PC-3 (cell line): ENCODE data around the gene DAPP1. TPM values are rescaled to one million over a fixed set of nuclear protein-coding genes. Genes with fewer than 3 reads are reported as not detected.

ENCODE experiments used
- ATAC-seq: fragments of 200-7000 bp; cut with Tn5 transposase; 2 replicates; pipeline ENCODE4 v1.9.1; 2020; ENCODE audit warnings: mild to moderate bottlenecking, moderate library complexity
- BruUV-seq: library from RNA; stranded (reverse); fragments of 400-500 nt; replicated peaks from 2 replicates; lab custom pipeline; 2021; lab: Mats Ljungman, UMichigan
- CTCF ChIA-PET: fragments of 300-600 bp; sonication (Branson Sonifier 250); formaldehyde crosslinking; loops from one replicate; lab custom pipeline; 2022; ENCODE audit warnings: antibody characterized with exemption; lab: Charles Lee
- POLR2A ChIA-PET: fragments of 300-600 bp; sonication (Branson Sonifier 250); formaldehyde crosslinking; loops from one replicate; lab custom pipeline; 2022; ENCODE audit warnings: antibody characterized with exemption; ENCODE audit not compliant: unreplicated experiment; lab: Charles Lee
- DNase-seq: peaks from one replicate; pipeline ENCODE4 v3.0.0-alpha.2; 2015
- H2AFZ ChIP-seq: fragments of 300-600 bp; sonication (generic); 2 replicates; pipeline ENCODE4 v1.6.0; 2016; ENCODE audit warnings: antibody characterized with exemption, low read length
- H3F3A ChIP-seq: fragments of 300-600 bp; sonication (generic); one replicate; pipeline ENCODE4 v1.6.0; 2017; ENCODE audit warnings: antibody characterized with exemption, low read length, control low read depth, mild to moderate bottlenecking; ENCODE audit not compliant: unreplicated experiment
- H3K27ac ChIP-seq: fragments of 300-600 bp; sonication (generic); 2 replicates; pipeline ENCODE4 v1.5.1; 2016; ENCODE audit warnings: mild to moderate bottlenecking, low read length
- H3K27me3 ChIP-seq: fragments of 300-600 bp; sonication (generic); 2 replicates; pipeline ENCODE4 v1.6.1; 2016; ENCODE audit warnings: low read length, mixed read lengths
- H3K36me3 ChIP-seq: fragments of 300-600 bp; sonication (generic); 2 replicates; pipeline ENCODE4 v1.6.1; 2016; ENCODE audit warnings: low read depth, mixed run types, low read length, mixed read lengths
- H3K4me1 ChIP-seq: fragments of 300-600 bp; sonication (generic); 2 replicates; pipeline ENCODE4 v1.5.1; 2016; ENCODE audit warnings: low read length; ENCODE audit not compliant: insufficient read depth
- H3K4me2 ChIP-seq: fragments of 300-600 bp; sonication (generic); 2 replicates; pipeline ENCODE4 v1.6.0; 2016; ENCODE audit warnings: low read length
- H3K4me3 ChIP-seq: fragments of 300-600 bp; sonication (generic); 2 replicates; pipeline ENCODE4 v1.5.1; 2016; ENCODE audit warnings: mild to moderate bottlenecking, low read length, mixed read lengths
- H3K79me2 ChIP-seq: fragments of 300-600 bp; sonication (generic); 2 replicates; pipeline ENCODE4 v1.6.1; 2017; ENCODE audit warnings: low read length, mixed read lengths
- H3K9ac ChIP-seq: fragments of 300-600 bp; sonication (generic); 2 replicates; pipeline ENCODE4 v1.6.0; 2016; ENCODE audit warnings: mild to moderate bottlenecking, low read length
- H3K9me2 ChIP-seq: fragments of 300-600 bp; sonication (generic); replicated peaks from 2 replicates; pipeline ENCODE4 v1.6.1; 2016; ENCODE audit warnings: mixed run types, low read length, mixed read lengths
- H3K9me3 ChIP-seq: fragments of 300-600 bp; sonication (generic); 2 replicates; pipeline ENCODE4 v1.6.1; 2016; ENCODE audit warnings: low read length, mixed read lengths
- H4K20me1 ChIP-seq: fragments of 300-600 bp; sonication (generic); 2 replicates; pipeline ENCODE4 v1.6.1; 2016; ENCODE audit warnings: low read length, mixed read lengths
- EZH2 ChIP-seq: fragments of 300-600 bp; sonication (generic); IDR thresholded peaks from one replicate; pipeline ENCODE4 v1.6.1; 2017; ENCODE audit warnings: antibody characterized with exemption, mild to moderate bottlenecking, low read length; ENCODE audit not compliant: unreplicated experiment
- EZH2phosphoT487 ChIP-seq: fragments of 300-600 bp; sonication (generic); IDR thresholded peaks from 2 replicates; pipeline ENCODE4 v1.6.1; 2018; ENCODE audit warnings: mild to moderate bottlenecking, antibody characterized with exemption, low read length, borderline replicate concordance
- intact Hi-C: fragments of 100-400 bp; cut with micrococcal nuclease; formaldehyde crosslinking; loops from 2 replicates; pipeline ENCODE4 v1.9.0; 2023
- total RNA-seq: library from RNA; depleted of rRNA; stranded (reverse); fragments of >200 nt; gene quantifications from 2 replicates; pipeline ENCODE4 v1.2.3, GENCODE V29; 2014; rRNA removed
- TF ChIP-seq, protein P1 (sequence below): fragments of 300-600 bp; sonication (generic); conservative IDR thresholded peaks from 2 replicates; pipeline ENCODE4 v1.5.1; 2017; ENCODE audit warnings: antibody characterized with exemption, low read depth, mild to moderate bottlenecking, low read length

The DAPP1 gene
- total RNA-seq, 1 experiment from 2014 or later, result 11.6 TPM

GRCh38 chr4:99918656-99919055, 102.0 kb downstream of the DAPP1 start:
- DNase-seq (no peak), ATAC-seq (no peak)
- no peak overlapping the region for H3K4me2 ChIP-seq
- H3K9me2 ChIP-seq, result no peaks in the 10 kb centered on the region
- H3K27ac ChIP-seq, result no peak overlapping the region
- intact Hi-C loops, result no loop called here
- no peak overlapping the region for H2AFZ ChIP-seq
- no peaks in the 10 kb centered on the region for H3K27me3 ChIP-seq
- POLR2A ChIA-PET, result no interaction called here
- TF ChIP-seq EZH2, result no peak
- TF ChIP-seq EZH2phosphoT487, result no peak
- TF ChIP-seq, protein P1, sequence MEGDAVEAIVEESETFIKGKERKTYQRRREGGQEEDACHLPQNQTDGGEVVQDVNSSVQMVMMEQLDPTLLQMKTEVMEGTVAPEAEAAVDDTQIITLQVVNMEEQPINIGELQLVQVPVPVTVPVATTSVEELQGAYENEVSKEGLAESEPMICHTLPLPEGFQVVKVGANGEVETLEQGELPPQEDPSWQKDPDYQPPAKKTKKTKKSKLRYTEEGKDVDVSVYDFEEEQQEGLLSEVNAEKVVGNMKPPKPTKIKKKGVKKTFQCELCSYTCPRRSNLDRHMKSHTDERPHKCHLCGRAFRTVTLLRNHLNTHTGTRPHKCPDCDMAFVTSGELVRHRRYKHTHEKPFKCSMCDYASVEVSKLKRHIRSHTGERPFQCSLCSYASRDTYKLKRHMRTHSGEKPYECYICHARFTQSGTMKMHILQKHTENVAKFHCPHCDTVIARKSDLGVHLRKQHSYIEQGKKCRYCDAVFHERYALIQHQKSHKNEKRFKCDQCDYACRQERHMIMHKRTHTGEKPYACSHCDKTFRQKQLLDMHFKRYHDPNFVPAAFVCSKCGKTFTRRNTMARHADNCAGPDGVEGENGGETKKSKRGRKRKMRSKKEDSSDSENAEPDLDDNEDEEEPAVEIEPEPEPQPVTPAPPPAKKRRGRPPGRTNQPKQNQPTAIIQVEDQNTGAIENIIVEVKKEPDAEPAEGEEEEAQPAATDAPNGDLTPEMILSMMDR, result no peak
- H3K4me3 ChIP-seq, result no peak overlapping the region
- BruUV-seq, result no TSS peak
- no peaks in the 10 kb centered on the region for H3K4me1 ChIP-seq
- no peaks in the 10 kb centered on the region for H3K9me3 ChIP-seq
- H3K9ac ChIP-seq, result no peak overlapping the region
- H3K36me3 ChIP-seq, result no peaks in the 10 kb centered on the region
- no peaks in the 10 kb centered on the region for H3K79me2 ChIP-seq
- CTCF ChIA-PET, result no interaction called here
- H4K20me1 ChIP-seq, result no peaks in the 10 kb centered on the region
- no peaks in the 10 kb centered on the region for H3F3A ChIP-seq

Other genes with a start within 250 kb of the DAPP1 start
- 0.33 TPM in 1 of 2 replicates, not detected in the other for gene MTTP, start 242.0 kb upstream of the DAPP1 start, total RNA-seq
- gene C4orf54, start 159.0 kb upstream of the DAPP1 start, total RNA-seq, result 0.04 TPM in 1 of 2 replicates, not detected in the other
- gene LAMTOR3, start 77.6 kb downstream of the DAPP1 start, total RNA-seq, result 13.5 and 14.0 TPM in 2 replicates
- gene DNAJB14, start 129.8 kb downstream of the DAPP1 start, total RNA-seq, result 8.8 and 18.9 TPM in 2 replicates
- 384 and 433 TPM in 2 replicates for gene H2AZ1, start 133.4 kb downstream of the DAPP1 start, total RNA-seq